ENCODE data around the gene CCDC61. TPM values are rescaled to one million over a fixed set of nuclear protein-coding genes. Genes with fewer than 3 reads are reported as not detected.

CCDC61 gene
- total RNA-seq, 3 donors from 2014 or later (not counting 1 experiment from before 2014, with no cell fraction given): 10.6 to 16.9 (median 14.6) TPM

DNA sequence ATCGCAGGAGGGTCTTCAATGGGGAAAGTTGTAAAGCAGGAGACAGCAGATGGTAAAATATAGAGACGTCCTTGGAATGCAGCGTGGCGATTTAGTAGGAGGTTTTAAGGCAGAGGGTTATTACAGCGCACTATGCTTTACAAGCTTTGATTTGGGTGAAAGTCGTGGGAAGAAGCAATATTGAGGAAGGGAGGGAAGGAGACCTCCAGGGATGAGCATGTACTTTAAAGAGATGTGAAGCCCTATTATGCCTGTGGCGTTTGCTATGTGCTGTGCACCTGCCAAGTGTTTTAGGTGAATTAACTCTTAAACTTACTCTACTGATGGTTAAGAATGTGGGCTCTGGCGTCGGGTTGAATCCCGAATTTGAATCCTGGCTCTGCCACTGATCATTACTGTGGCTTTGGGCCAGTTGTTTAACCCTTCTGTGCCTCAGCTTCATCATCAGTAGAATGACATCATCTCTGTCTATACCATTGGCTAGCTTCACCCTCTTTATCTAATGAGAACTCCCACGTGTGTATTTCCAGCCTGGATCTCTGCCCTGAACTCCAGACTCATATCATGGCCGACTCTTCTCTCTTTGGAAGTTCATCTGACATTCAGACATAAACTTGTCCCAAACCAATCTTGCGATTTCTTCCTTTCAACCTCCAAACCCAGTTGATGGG, 583 bp downstream of the CCDC61 start:
- H3K4me3 ChIP-seq (ENCODE audit: low read length): peak overlapping the region; percentile 67
- H3K27me3 ChIP-seq (ENCODE audit: control insufficient read depth, insufficient read depth, low read length): peaks cover 3% of the 10 kb centered on the region
- Mint-ChIP-seq H3K36me3 (no peaks in the 10 kb centered on the region), H3K4me3 (no peak overlapping the region), H3K9me3 (no peaks in the 10 kb centered on the region), H3K27ac (no peak overlapping the region), H3K4me1 (peaks cover 24% of the 10 kb centered on the region in 2 donors), H3K27me3 (ENCODE audit: low read depth in 2 of 2) (peaks cover 11 to 23% of the 10 kb centered on the region in 2 donors)
- peak overlapping the region; percentile 71 for H3K27ac ChIP-seq (ENCODE audit: low read length)
- DNase-seq (no peak), ATAC-seq (no peak)
- peaks cover 23% of the 10 kb centered on the region for H3K4me1 ChIP-seq (ENCODE audit: control insufficient read depth, insufficient read depth, low read length)
- 29% methylated on average over 12 of the region's 13 CpGs for WGBS (ENCODE audit: insufficient coverage)
- H3K9me3 ChIP-seq (ENCODE audit: control insufficient read depth, insufficient read depth, low read length): no peaks in the 10 kb centered on the region
- H3K36me3 ChIP-seq (ENCODE audit: control insufficient read depth, insufficient read depth, low read length): peaks cover 3% of the 10 kb centered on the region
- TF ChIP-seq, protein P1, sequence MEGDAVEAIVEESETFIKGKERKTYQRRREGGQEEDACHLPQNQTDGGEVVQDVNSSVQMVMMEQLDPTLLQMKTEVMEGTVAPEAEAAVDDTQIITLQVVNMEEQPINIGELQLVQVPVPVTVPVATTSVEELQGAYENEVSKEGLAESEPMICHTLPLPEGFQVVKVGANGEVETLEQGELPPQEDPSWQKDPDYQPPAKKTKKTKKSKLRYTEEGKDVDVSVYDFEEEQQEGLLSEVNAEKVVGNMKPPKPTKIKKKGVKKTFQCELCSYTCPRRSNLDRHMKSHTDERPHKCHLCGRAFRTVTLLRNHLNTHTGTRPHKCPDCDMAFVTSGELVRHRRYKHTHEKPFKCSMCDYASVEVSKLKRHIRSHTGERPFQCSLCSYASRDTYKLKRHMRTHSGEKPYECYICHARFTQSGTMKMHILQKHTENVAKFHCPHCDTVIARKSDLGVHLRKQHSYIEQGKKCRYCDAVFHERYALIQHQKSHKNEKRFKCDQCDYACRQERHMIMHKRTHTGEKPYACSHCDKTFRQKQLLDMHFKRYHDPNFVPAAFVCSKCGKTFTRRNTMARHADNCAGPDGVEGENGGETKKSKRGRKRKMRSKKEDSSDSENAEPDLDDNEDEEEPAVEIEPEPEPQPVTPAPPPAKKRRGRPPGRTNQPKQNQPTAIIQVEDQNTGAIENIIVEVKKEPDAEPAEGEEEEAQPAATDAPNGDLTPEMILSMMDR (IDR thresholded peaks at IDR 0.05): no peak
- intact Hi-C loops (cut with micrococcal nuclease): no loop called here

DNA sequence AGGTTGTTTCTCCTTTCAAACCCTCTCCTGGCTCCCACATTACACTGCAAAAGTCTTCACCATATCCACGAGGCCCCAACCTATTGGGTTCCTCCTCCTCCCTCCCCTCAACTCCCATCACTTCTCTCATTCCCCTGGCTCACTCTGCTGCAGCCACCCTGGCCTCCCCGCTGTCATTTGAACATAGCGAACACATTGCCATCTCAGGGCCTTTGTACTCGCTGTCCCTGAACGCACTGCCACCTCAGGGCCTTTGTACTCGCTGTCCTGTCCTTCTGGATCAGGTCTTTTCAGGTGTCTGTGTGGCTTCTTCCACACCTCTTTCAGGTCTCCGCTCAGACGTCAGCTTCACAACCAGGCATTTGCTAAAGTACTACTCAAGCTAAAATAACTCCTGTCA, 1.7 kb downstream of the CCDC61 start:
- Histone ChIP-seq H3K9me3 (ENCODE audit: control insufficient read depth, insufficient read depth, low read length) (no peaks in the 10 kb centered on the region), H3K4me3 (ENCODE audit: low read length) (no peak overlapping the region), H3K27me3 (ENCODE audit: control insufficient read depth, insufficient read depth, low read length) (peaks cover 3% of the 10 kb centered on the region), H3K36me3 (ENCODE audit: control insufficient read depth, insufficient read depth, low read length) (peaks cover 3% of the 10 kb centered on the region), H3K27ac (ENCODE audit: low read length) (no peak overlapping the region), H3K4me1 (ENCODE audit: control insufficient read depth, insufficient read depth, low read length) (peaks cover 28% of the 10 kb centered on the region)
- peaks cover 11 to 23% of the 10 kb centered on the region in 2 donors for H3K27me3 Mint-ChIP-seq (ENCODE audit: low read depth in 2 of 2)
- 83% methylated on average over 8 of the region's 8 CpGs for WGBS (ENCODE audit: insufficient coverage)
- DNase-seq (no peak), ATAC-seq (no peak)
- H3K27ac Mint-ChIP-seq: no peak overlapping the region
- H3K36me3 Mint-ChIP-seq: no peaks in the 10 kb centered on the region
- no peaks in the 10 kb centered on the region for H3K9me3 Mint-ChIP-seq
- TF ChIP-seq, protein P1 (IDR thresholded peaks at IDR 0.05): no peak
- intact Hi-C loops (cut with micrococcal nuclease): no loop called here
- peaks cover 24 to 25% of the 10 kb centered on the region in 2 donors for H3K4me1 Mint-ChIP-seq
- no peak overlapping the region for H3K4me3 Mint-ChIP-seq

DNA sequence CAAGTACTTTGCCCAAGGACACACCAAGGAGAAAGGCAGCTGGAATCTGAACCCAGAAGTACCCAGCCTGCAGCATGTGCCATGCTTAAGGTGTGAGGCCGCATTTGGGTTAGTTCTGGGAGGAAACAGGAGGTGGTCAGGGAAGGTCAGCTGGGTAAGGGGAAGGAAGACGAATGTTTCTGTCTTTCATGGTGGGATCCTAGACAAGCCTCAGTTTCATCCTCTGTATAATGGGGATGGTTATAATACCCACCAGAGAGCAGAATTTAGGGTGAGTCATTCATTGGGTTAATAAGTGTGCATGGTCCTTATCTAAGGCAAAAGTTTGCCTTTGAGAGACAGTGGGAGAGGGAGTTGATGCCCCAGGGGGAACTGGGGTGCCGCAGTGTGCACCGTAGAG, 3.6 kb downstream of the CCDC61 start:
- Mint-ChIP-seq H3K27ac (no peak overlapping the region), H3K9me3 (no peaks in the 10 kb centered on the region), H3K27me3 (ENCODE audit: low read depth in 2 of 2) (peaks cover 11 to 23% of the 10 kb centered on the region in 2 donors), H3K4me3 (peak overlapping the region; percentile 41), H3K4me1 (peaks cover 24 to 25% of the 10 kb centered on the region in 2 donors), H3K36me3 (no peaks in the 10 kb centered on the region)
- no peak overlapping the region for H3K4me3 ChIP-seq (ENCODE audit: low read length)
- no peak overlapping the region for H3K27ac ChIP-seq (ENCODE audit: low read length)
- 94% methylated on average over 4 of the region's 4 CpGs for WGBS (ENCODE audit: insufficient coverage)
- H3K9me3 ChIP-seq (ENCODE audit: control insufficient read depth, insufficient read depth, low read length): no peaks in the 10 kb centered on the region
- TF ChIP-seq, protein P1 (IDR thresholded peaks at IDR 0.05): no peak
- no peak for DNase-seq
- H3K4me1 ChIP-seq (ENCODE audit: control insufficient read depth, insufficient read depth, low read length): peaks cover 28% of the 10 kb centered on the region
- H3K36me3 ChIP-seq (ENCODE audit: control insufficient read depth, insufficient read depth, low read length): peaks cover 6% of the 10 kb centered on the region
- H3K27me3 ChIP-seq (ENCODE audit: control insufficient read depth, insufficient read depth, low read length): peaks cover 3% of the 10 kb centered on the region
- intact Hi-C loops (cut with micrococcal nuclease): no loop called here
- no peak for ATAC-seq

Data from natural killer cell (primary cell).